H1 (cell line): ENCODE data around the gene NFIA. TPM values are rescaled to one million over a fixed set of nuclear protein-coding genes. Genes with fewer than 3 reads are reported as not detected.

Experiments used
- CTCF ChIA-PET: fragments of 300-600 bp; sonication (Branson Sonifier 250); formaldehyde crosslinking; loops from one replicate; lab custom pipeline; 2021; ENCODE audit not compliant: partially characterized antibody; lab: Charles Lee
- POLR2A ChIA-PET: fragments of 300-600 bp; sonication (Branson Sonifier 250); formaldehyde crosslinking; loops from one replicate; lab custom pipeline; 2021; ENCODE audit warnings: inconsistent platforms; ENCODE audit not compliant: partially characterized antibody; lab: Charles Lee
- DNase-seq, 2 experiments: peaks; one replicate each; pipeline versions ENCODE4 v3.0.0 to v3.0.0-alpha.2; 2010 to 2022; ENCODE audit warnings: low spot score in 2 of 2, low read depth in 1 of 2, mixed read lengths in 1 of 2
- FAIRE-seq: peaks from 2 replicates; lab custom pipeline; 2011; peaks lifted over from hg19 to GRCh38; lab: Jason Lieb, UNC
- H2AFZ ChIP-seq: 2 replicates; pipeline ENCODE4 v1.8.1; 2012; ENCODE audit warnings: low read length, inconsistent platforms
- H2AK5ac ChIP-seq: 2 replicates; pipeline ENCODE4 v1.6.1; 2013; ENCODE audit warnings: low read depth, low read length
- H2BK120ac ChIP-seq: replicated peaks from 2 replicates; pipeline ENCODE3; 2013; ENCODE audit warnings: low read depth, low read length, inconsistent platforms
- H2BK12ac ChIP-seq: 2 replicates; pipeline ENCODE4 v1.6.1; 2013; ENCODE audit warnings: low read depth, low read length
- H2BK15ac ChIP-seq: 2 replicates; pipeline ENCODE4 v1.6.1; 2013; ENCODE audit warnings: low read length
- H2BK20ac ChIP-seq: 2 replicates; pipeline ENCODE4 v1.6.1; 2013; ENCODE audit warnings: low read length
- H2BK5ac ChIP-seq: 2 replicates; pipeline ENCODE4 v1.6.1; 2013; ENCODE audit warnings: low read depth, low read length
- H3K14ac ChIP-seq: 2 replicates; pipeline ENCODE4 v1.6.1; 2013; ENCODE audit warnings: inconsistent platforms; ENCODE audit not compliant: insufficient read length
- H3K18ac ChIP-seq: 2 replicates; pipeline ENCODE4 v1.6.1; 2013; ENCODE audit warnings: low read length; ENCODE audit errors: extremely low read depth
- H3K23ac ChIP-seq: 2 replicates; pipeline ENCODE4 v1.6.1; 2013; ENCODE audit warnings: inconsistent platforms; ENCODE audit not compliant: insufficient read length
- H3K23me2 ChIP-seq: 2 replicates; pipeline ENCODE4 v1.6.1; 2013; ENCODE audit warnings: low read depth, low read length
- H3K27ac ChIP-seq: 2 replicates; pipeline ENCODE4 v1.6.1; 2011; ENCODE audit warnings: low read depth, low read length, inconsistent platforms
- H3K27me3 ChIP-seq, 4 experiments: replicated peaks in 1 of 4; 1 replicate in 1 of 4; 2 replicates in 3 of 4; pipeline versions ENCODE4 v1.6.1 to v1.8.1; 2011 to 2013; ENCODE audit warnings: low read length in 3 of 4, mild to moderate bottlenecking in 3 of 4, inconsistent platforms in 2 of 4, mixed read lengths in 2 of 4, moderate library complexity in 1 of 4; ENCODE audit not compliant: control insufficient read depth in 3 of 4, insufficient read depth in 3 of 4; ENCODE audit errors: extremely low read depth in 1 of 4
- H3K36me3 ChIP-seq, 4 experiments: 2 replicates each; pipeline versions ENCODE4 v1.6.1 to v1.8.1; 2011 to 2013; ENCODE audit warnings: mild to moderate bottlenecking in 4 of 4, low read length in 3 of 4, moderate library complexity in 2 of 4, control low read depth in 1 of 4, inconsistent platforms in 1 of 4; ENCODE audit not compliant: insufficient read depth in 4 of 4, control insufficient read depth in 2 of 4
- H3K4ac ChIP-seq: replicated peaks from 2 replicates; pipeline ENCODE3; 2013; ENCODE audit warnings: low read length, low read depth, mixed read lengths, inconsistent platforms; ENCODE audit not compliant: insufficient read length
- H3K4me1 ChIP-seq, 4 experiments: replicated peaks in 1 of 4; 1 replicate in 1 of 4; 2 replicates in 3 of 4; pipeline versions ENCODE4 v1.6.1 to v1.8.1; 2011 to 2013; ENCODE audit warnings: low read length in 3 of 4, inconsistent platforms in 2 of 4, mixed read lengths in 1 of 4; ENCODE audit not compliant: insufficient read depth in 4 of 4, control insufficient read depth in 3 of 4
- H3K4me2 ChIP-seq, 2 experiments: 2 replicates each; pipeline versions ENCODE4 v1.6.1 to v1.8.1; 2011 to 2013; ENCODE audit warnings: low read depth in 2 of 2, low read length in 2 of 2, control low read depth in 1 of 2, inconsistent platforms in 1 of 2, mild to moderate bottlenecking in 1 of 2; ENCODE audit not compliant: insufficient read depth in 1 of 2
- H3K4me3 ChIP-seq, 4 experiments: fragments of 200-600, 300-600 bp in 1 of 4; sonication (generic), shearing (Covaris generic), sonication (Bioruptor Twin) in 1 of 4; 2 replicates each; pipeline versions ENCODE4 v1.5.1 to v1.8.1; 2011 to 2016; ENCODE audit warnings: low read length in 4 of 4, low read depth in 3 of 4, control low read depth in 2 of 4, inconsistent platforms in 2 of 4, mild to moderate bottlenecking in 2 of 4, mixed read lengths in 1 of 4, moderate library complexity in 1 of 4; ENCODE audit not compliant: insufficient read depth in 2 of 4; ENCODE audit errors: extremely low read depth in 1 of 4
- H3K56ac ChIP-seq: replicated peaks from 2 replicates; pipeline ENCODE3; 2013; ENCODE audit warnings: low read depth, mild to moderate bottlenecking, mixed read lengths, low read length, inconsistent platforms; ENCODE audit not compliant: insufficient read length
- H3K79me1 ChIP-seq: 2 replicates; pipeline ENCODE4 v1.6.1; 2013; ENCODE audit warnings: low read depth, low read length, control low read depth
- H3K79me2 ChIP-seq, 2 experiments: 2 replicates each; pipeline versions ENCODE4 v1.6.1 to v1.8.1; 2012 to 2013; ENCODE audit warnings: low read length in 2 of 2, mild to moderate bottlenecking in 2 of 2, inconsistent platforms in 1 of 2; ENCODE audit not compliant: insufficient read depth in 2 of 2, control insufficient read depth in 1 of 2
- H3K9ac ChIP-seq, 4 experiments: replicated peaks in 1 of 4; 1 replicate in 1 of 4; 2 replicates in 3 of 4; pipeline versions ENCODE4 v1.6.1 to v1.8.1; 2011 to 2013; ENCODE audit warnings: low read depth in 3 of 4, low read length in 3 of 4, control low read depth in 2 of 4, mild to moderate bottlenecking in 2 of 4, moderate library complexity in 2 of 4, inconsistent platforms in 1 of 4; ENCODE audit errors: extremely low read depth in 1 of 4
- H3K9me3 ChIP-seq, 2 experiments: 2 replicates each; pipeline versions ENCODE4 v1.6.1 to v1.8.1; 2012 to 2013; ENCODE audit warnings: mild to moderate bottlenecking in 2 of 2, moderate library complexity in 2 of 2, control low read depth in 1 of 2, inconsistent platforms in 1 of 2, low read depth in 1 of 2, low read length in 1 of 2, mixed read lengths in 1 of 2; ENCODE audit not compliant: insufficient read depth in 2 of 2
- H4K20me1 ChIP-seq, 2 experiments: replicated peaks in 1 of 2; 2 replicates each; pipeline versions ENCODE3 to v1.8.1; 2011 to 2013; ENCODE audit warnings: inconsistent platforms in 2 of 2, low read length in 2 of 2, mild to moderate bottlenecking in 1 of 2; ENCODE audit not compliant: insufficient read depth in 2 of 2, control insufficient read depth in 1 of 2
- H4K5ac ChIP-seq: 2 replicates; pipeline ENCODE4 v1.6.1; 2013; ENCODE audit warnings: low read length, low read depth, mixed read lengths, inconsistent platforms; ENCODE audit not compliant: insufficient read length
- H4K8ac ChIP-seq: 2 replicates; pipeline ENCODE4 v1.8.0; 2013; ENCODE audit warnings: mild to moderate bottlenecking, moderate library complexity, low read length, inconsistent platforms; ENCODE audit not compliant: insufficient read depth; ENCODE audit errors: extremely low read depth
- H4K91ac ChIP-seq: replicated peaks from 2 replicates; pipeline ENCODE3; 2013; ENCODE audit warnings: low read length, mixed read lengths, inconsistent platforms; ENCODE audit not compliant: insufficient read length
- ASH2L ChIP-seq: fragments of 200-600, 300-600 bp; sonication (generic); IDR thresholded peaks from one replicate; pipeline ENCODE4 v1.7.1; 2017; ENCODE audit warnings: low read length
- CTBP2 ChIP-seq: IDR thresholded peaks from 2 replicates; pipeline ENCODE4 v1.7.0; 2011; ENCODE audit warnings: borderline replicate concordance, mild to moderate bottlenecking, moderate library complexity, mixed read lengths, low read length; ENCODE audit not compliant: insufficient read depth, insufficient read length
- KDM5A ChIP-seq: fragments of 200-600 bp; IDR thresholded peaks from 2 replicates; pipeline ENCODE4 v1.7.1; 2012; ENCODE audit warnings: mild to moderate bottlenecking, low read length, inconsistent platforms, mixed read lengths
- POU5F1 ChIP-seq: IDR thresholded peaks from 2 replicates; pipeline ENCODE4 v1.6.1; 2011; ENCODE audit warnings: low read depth, mild to moderate bottlenecking, low read length, moderate library complexity
- SIN3A ChIP-seq, 2 experiments: IDR thresholded peaks in 1 of 2; conservative IDR thresholded peaks in 1 of 2; 2 replicates each; pipeline ENCODE4 v1.6.1; 2011 to 2012; ENCODE audit warnings: low read length in 2 of 2, improper control_type of control experiment in 1 of 2, low read depth in 1 of 2, mild to moderate bottlenecking in 1 of 2
- SRF ChIP-seq: IDR thresholded peaks from 2 replicates; pipeline ENCODE4 v1.6.1; 2011; ENCODE audit warnings: mild to moderate bottlenecking, low read depth, low read length, moderate library complexity
- ZNF274 ChIP-seq: IDR thresholded peaks from 2 replicates; pipeline ENCODE4 v1.7.0; 2012; ENCODE audit warnings: low read length, borderline replicate concordance; ENCODE audit errors: extremely low read depth
- WGBS, 2 experiments: shearing (Covaris generic) in 1 of 2; methylation state at CpG; one replicate each; pipeline versions ENCODE4 v1.1.6 to v1.1.7; 2013 to 2015; ENCODE audit warnings: low lambda C conversion rate in 2 of 2, mixed read lengths in 2 of 2, inconsistent platforms in 1 of 2, low coverage in 1 of 2, missing lambda C conversion rate in 1 of 2; ENCODE audit not compliant: insufficient replicate concordance in 2 of 2, insufficient coverage in 1 of 2, insufficient read length in 1 of 2; ENCODE audit errors: extremely low coverage in 1 of 2, missing lambda C conversion rate in 1 of 2; 5-methylcytosine and 5-hydroxymethylcytosine counted together
- polyA plus RNA-seq, 7 experiments: library from polyadenylated mRNA; depleted of rRNA in 3 of 7; stranded (reverse) in 5 of 7; unstranded in 2 of 7; fragments of >200 nt in 5 of 7; fragments of 200-250 nt in 2 of 7; gene quantifications; 1 replicate in 5 of 7; 2 replicates in 1 of 7; 4 replicates in 1 of 7; pipeline versions ENCODE4 v1.2.1 to v1.2.3, GENCODE V29; 2011 to 2013; ENCODE audit warnings: missing spikeins in 2 of 7, mixed read lengths in 2 of 7
- total RNA-seq: library from RNA; stranded (reverse); fragmentation: NEBNext Ultra II Directional; extraction: Animal tissue kit (Norgen Biotek cat#: 25700); gene quantifications from 2 replicates; pipeline ENCODE4 v1.2.1, GENCODE V29; 2021
- TF ChIP-seq, protein P1 (sequence below): IDR thresholded peaks from 2 replicates; pipeline ENCODE4 v1.6.1; 2012; ENCODE audit warnings: inconsistent platforms
- TF ChIP-seq, protein P2 (sequence below): IDR thresholded peaks from 2 replicates; pipeline ENCODE4 v1.6.1; 2012; ENCODE audit warnings: low read length, inconsistent platforms

The NFIA gene
- total and polyA plus RNA-seq, 2 of the 8 experiments (the other 6 are each of a cell fraction or from before 2014, with no cell fraction given), result 1.8 to 2.3 TPM

DNA sequence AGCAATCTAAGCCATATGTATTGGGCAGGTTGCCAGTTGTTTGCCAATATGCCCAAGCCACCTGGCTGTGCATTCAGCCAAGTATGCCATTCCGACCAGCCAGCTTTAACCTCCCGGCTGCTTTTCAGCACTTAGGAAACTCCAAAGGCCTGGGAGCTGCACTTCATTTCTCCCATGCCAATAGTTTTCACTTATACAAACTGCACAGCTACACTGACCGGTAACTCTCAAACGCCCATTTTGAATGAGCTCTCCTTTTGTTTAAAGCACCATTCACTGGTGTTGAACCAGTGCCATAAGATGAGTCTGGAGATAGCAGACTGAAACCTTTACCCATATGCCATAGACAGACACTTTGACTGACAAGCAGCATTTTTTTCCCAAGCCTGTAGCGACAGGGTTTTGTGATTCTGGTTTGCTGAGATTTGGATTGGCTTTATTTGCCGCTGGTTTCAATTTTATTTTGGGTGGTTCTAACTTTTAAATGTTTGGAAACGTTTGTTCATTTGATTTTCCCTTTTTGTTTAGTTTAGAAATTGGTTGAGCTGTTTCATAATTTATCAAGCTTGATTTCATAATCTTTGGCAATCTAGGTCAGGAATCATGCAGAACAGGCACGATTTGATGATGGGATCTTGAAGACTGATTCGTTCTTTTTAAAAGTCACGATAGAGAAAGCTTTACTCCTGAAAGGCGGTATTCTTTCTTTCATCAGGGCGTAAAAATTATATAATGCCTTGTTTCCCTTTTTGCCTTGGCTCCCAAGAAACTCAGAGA lies 144.6 kb downstream of the NFIA start:
- no peak overlapping the region for H4K91ac ChIP-seq
- no peak overlapping the region for H2BK15ac ChIP-seq
- POLR2A ChIA-PET, result no interaction called here
- no peak overlapping the region for H3K18ac ChIP-seq
- H3K79me2 ChIP-seq, result no peaks in the 10 kb centered on the region
- no peaks in the 10 kb centered on the region for H3K23me2 ChIP-seq
- no peak overlapping the region for H3K23ac ChIP-seq
- H4K20me1 ChIP-seq, result no peaks in the 10 kb centered on the region
- H3K9me3 ChIP-seq, result no peaks in the 10 kb centered on the region
- no peak overlapping the region for H2BK12ac ChIP-seq
- CTCF ChIA-PET, result interaction anchor here (1.2 kb wide), 1 partner anchor 10 kb away, joined by 4 read pairs; no protein-coding TSS in a partner anchor
- H2BK120ac ChIP-seq, result no peak overlapping the region
- no peak overlapping the region for H3K4me2 ChIP-seq
- no peak overlapping the region for H4K8ac ChIP-seq
- H3K4me3 ChIP-seq, result no peak overlapping the region
- no peak overlapping the region for H2AFZ ChIP-seq
- no peak overlapping the region for H3K4ac ChIP-seq
- WGBS, 2 experiments, result 85% methylated on average over 12 of the region's 12 CpGs; no CpG with 5 or more reads in 1 of the 2 experiments
- no peak overlapping the region for H3K9ac ChIP-seq
- peak; percentile 57 for FAIRE-seq
- no peak overlapping the region for H3K27ac ChIP-seq
- H2BK20ac ChIP-seq, result no peak overlapping the region
- peaks cover 0 to 4% (median 0%) of the 10 kb centered on the region in 4 experiments; a peak in 1 of 7 replicates for H3K4me1 ChIP-seq
- no peak for DNase-seq
- no peak overlapping the region for H3K56ac ChIP-seq
- H2AK5ac ChIP-seq, result no peak overlapping the region
- no peaks in the 10 kb centered on the region for H3K36me3 ChIP-seq
- H3K79me1 ChIP-seq, result no peaks in the 10 kb centered on the region
- H2BK5ac ChIP-seq, result no peak overlapping the region
- H3K14ac ChIP-seq, result no peak overlapping the region
- H4K5ac ChIP-seq, result no peak overlapping the region
- no peaks in the 10 kb centered on the region for H3K27me3 ChIP-seq
- TF ChIP-seq ASH2L, result no peak
- no peak for TF ChIP-seq CTBP2
- no peak for TF ChIP-seq POU5F1
- no peak for TF ChIP-seq ZNF274
- no peak for TF ChIP-seq SRF
- no peak for TF ChIP-seq SIN3A (conservative IDR thresholded peaks at IDR 0.05 in 1 of 2, IDR thresholded peaks at IDR 0.05 in 1 of 2; ENCODE audit: low read depth in 1 of 2, low read length in 2 of 2)
- no peak for TF ChIP-seq KDM5A
- TF ChIP-seq, protein P1, sequence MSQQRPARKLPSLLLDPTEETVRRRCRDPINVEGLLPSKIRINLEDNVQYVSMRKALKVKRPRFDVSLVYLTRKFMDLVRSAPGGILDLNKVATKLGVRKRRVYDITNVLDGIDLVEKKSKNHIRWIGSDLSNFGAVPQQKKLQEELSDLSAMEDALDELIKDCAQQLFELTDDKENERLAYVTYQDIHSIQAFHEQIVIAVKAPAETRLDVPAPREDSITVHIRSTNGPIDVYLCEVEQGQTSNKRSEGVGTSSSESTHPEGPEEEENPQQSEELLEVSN, result no peak
- TF ChIP-seq, protein P2, sequence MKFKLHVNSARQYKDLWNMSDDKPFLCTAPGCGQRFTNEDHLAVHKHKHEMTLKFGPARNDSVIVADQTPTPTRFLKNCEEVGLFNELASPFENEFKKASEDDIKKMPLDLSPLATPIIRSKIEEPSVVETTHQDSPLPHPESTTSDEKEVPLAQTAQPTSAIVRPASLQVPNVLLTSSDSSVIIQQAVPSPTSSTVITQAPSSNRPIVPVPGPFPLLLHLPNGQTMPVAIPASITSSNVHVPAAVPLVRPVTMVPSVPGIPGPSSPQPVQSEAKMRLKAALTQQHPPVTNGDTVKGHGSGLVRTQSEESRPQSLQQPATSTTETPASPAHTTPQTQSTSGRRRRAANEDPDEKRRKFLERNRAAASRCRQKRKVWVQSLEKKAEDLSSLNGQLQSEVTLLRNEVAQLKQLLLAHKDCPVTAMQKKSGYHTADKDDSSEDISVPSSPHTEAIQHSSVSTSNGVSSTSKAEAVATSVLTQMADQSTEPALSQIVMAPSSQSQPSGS, result no peak
